MCF 10A (cell line): ENCODE data around the gene NUDT2. TPM values are rescaled to one million over a fixed set of nuclear protein-coding genes. Genes with fewer than 3 reads are reported as not detected.
"Not testable (repeated sequence)": the region's sequence is repeated elsewhere in the genome, so short reads cannot be mapped to it uniquely, and the experiment has no call there.

Experiments used
- BruUV-seq: library from RNA; stranded (reverse); fragments of 400-500 nt; replicated peaks from 2 replicates; lab custom pipeline; 2021; lab: Mats Ljungman, UMichigan
- CTCF ChIA-PET: fragments of 300-600 bp; sonication (Branson Sonifier 250); formaldehyde crosslinking; extraction: SDS; loops from one replicate; lab custom pipeline; 2021; ENCODE audit warnings: antibody characterized with exemption, inconsistent platforms; lab: Yijun Ruan, JAX
- POLR2A ChIA-PET: fragments of 300-600, 350-650 bp; sonication (Branson Sonifier 250); formaldehyde crosslinking; extraction: SDS; loops from one replicate; lab custom pipeline; 2020; ENCODE audit warnings: antibody characterized with exemption, inconsistent platforms; lab: Yijun Ruan, JAX
- DNase-seq: peaks from one replicate; pipeline ENCODE4 v3.0.0-alpha.2; 2018; ENCODE audit not compliant: unreplicated experiment
- H3K27ac Mint-ChIP-seq: one replicate; pipeline ENCODE4 v1.8.0; 2022; ENCODE audit warnings: mild to moderate bottlenecking, low read depth, mixed read lengths; ENCODE audit not compliant: unreplicated experiment
- H3K27me3 Mint-ChIP-seq: one replicate; pipeline ENCODE4 v1.8.0; 2022; ENCODE audit warnings: mixed read lengths; ENCODE audit not compliant: insufficient read depth, unreplicated experiment
- H3K36me3 Mint-ChIP-seq: one replicate; pipeline ENCODE4 v1.8.0; 2022; ENCODE audit warnings: mild to moderate bottlenecking, moderate library complexity, mixed read lengths; ENCODE audit not compliant: insufficient read depth, unreplicated experiment
- H3K4me1 Mint-ChIP-seq: one replicate; pipeline ENCODE4 v1.8.0; 2022; ENCODE audit warnings: mixed read lengths; ENCODE audit not compliant: insufficient read depth, unreplicated experiment
- H3K4me3 Mint-ChIP-seq: one replicate; pipeline ENCODE4 v1.8.0; 2022; ENCODE audit warnings: mild to moderate bottlenecking, moderate library complexity, mixed read lengths; ENCODE audit not compliant: unreplicated experiment
- H3K9me3 Mint-ChIP-seq: one replicate; pipeline ENCODE4 v1.8.0; 2022; ENCODE audit warnings: mixed read lengths; ENCODE audit not compliant: unreplicated experiment
- intact Hi-C: fragments of 100-400 bp; cut with micrococcal nuclease; formaldehyde crosslinking; loops from 2 replicates; pipeline ENCODE4 v1.14.1; 2022
- total RNA-seq: library from RNA; stranded (reverse); gene quantifications from 2 replicates; pipeline ENCODE4 v1.2.3, GENCODE V29; 2022
- TF ChIP-seq, protein P1 (sequence below): fragments of 200-600 bp; IDR thresholded peaks from one replicate; pipeline ENCODE4 v1.8.0; 2022; ENCODE audit warnings: antibody characterized with exemption, mild to moderate bottlenecking; ENCODE audit not compliant: unreplicated experiment

Gene NUDT2
- total RNA-seq, 1 experiment from 2014 or later, result 30.6 TPM

- ChIA-PET POLR2A (no interaction called here), CTCF (no interaction called here)
- H3K4me1 Mint-ChIP-seq, result no peaks in the 10 kb centered on the region
- no TSS peak for BruUV-seq
- H3K27ac Mint-ChIP-seq, result no peak overlapping the region
- intact Hi-C loops, result no loop called here
- H3K4me3 Mint-ChIP-seq, result no peak overlapping the region
- no peaks in the 10 kb centered on the region for H3K27me3 Mint-ChIP-seq
- no peak for DNase-seq
- peaks cover 7% of the 10 kb centered on the region for H3K9me3 Mint-ChIP-seq
- no peaks in the 10 kb centered on the region for H3K36me3 Mint-ChIP-seq
- TF ChIP-seq, protein P1, sequence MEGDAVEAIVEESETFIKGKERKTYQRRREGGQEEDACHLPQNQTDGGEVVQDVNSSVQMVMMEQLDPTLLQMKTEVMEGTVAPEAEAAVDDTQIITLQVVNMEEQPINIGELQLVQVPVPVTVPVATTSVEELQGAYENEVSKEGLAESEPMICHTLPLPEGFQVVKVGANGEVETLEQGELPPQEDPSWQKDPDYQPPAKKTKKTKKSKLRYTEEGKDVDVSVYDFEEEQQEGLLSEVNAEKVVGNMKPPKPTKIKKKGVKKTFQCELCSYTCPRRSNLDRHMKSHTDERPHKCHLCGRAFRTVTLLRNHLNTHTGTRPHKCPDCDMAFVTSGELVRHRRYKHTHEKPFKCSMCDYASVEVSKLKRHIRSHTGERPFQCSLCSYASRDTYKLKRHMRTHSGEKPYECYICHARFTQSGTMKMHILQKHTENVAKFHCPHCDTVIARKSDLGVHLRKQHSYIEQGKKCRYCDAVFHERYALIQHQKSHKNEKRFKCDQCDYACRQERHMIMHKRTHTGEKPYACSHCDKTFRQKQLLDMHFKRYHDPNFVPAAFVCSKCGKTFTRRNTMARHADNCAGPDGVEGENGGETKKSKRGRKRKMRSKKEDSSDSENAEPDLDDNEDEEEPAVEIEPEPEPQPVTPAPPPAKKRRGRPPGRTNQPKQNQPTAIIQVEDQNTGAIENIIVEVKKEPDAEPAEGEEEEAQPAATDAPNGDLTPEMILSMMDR, result no peak
Observed at GRCh38 chr9:34362614-34363214, 33.3 kb downstream of the NUDT2 start.

- Mint-ChIP-seq H3K27me3 (no peaks in the 10 kb centered on the region), H3K9me3 (no peaks in the 10 kb centered on the region), H3K4me1 (no peaks in the 10 kb centered on the region), H3K36me3 (no peaks in the 10 kb centered on the region), H3K4me3 (no peak overlapping the region), H3K27ac (no peak overlapping the region)
- TF ChIP-seq, protein P1, result no peak
- intact Hi-C loops, result no loop called here
- ChIA-PET POLR2A (no interaction called here), CTCF (interaction anchor here (1.1 to 1.4 kb wide), 2 partner anchors 11 to 12 kb away, joined by 5 to 8 read pairs; no protein-coding TSS in a partner anchor)
- no peak for DNase-seq
- no TSS peak for BruUV-seq
Observed at GRCh38 chr9:34363619-34364351, 34.4 kb downstream of the NUDT2 start.

- intact Hi-C loops, result no loop called here
- CTCF ChIA-PET, result interaction anchor here (0.8 to 0.9 kb wide), 2 partner anchors 13 to 38 kb away, joined by 3 to 4 read pairs; no protein-coding TSS in a partner anchor
- Mint-ChIP-seq H3K36me3 (no peaks in the 10 kb centered on the region), H3K27me3 (no peaks in the 10 kb centered on the region), H3K4me3 (no peak overlapping the region), H3K27ac (no peak overlapping the region), H3K4me1 (no peaks in the 10 kb centered on the region), H3K9me3 (no peaks in the 10 kb centered on the region)
- DNase-seq, result no peak
- POLR2A ChIA-PET, result interaction anchor here (0.8 to 1.3 kb wide), 2 partner anchors 10 to 12 kb away, joined by 3 read pairs; no protein-coding TSS in a partner anchor
- no TSS peak for BruUV-seq
- TF ChIP-seq, protein P1, result no peak
Observed at GRCh38 chr9:34365282-34365681, 35.9 kb downstream of the NUDT2 start.

DNA sequence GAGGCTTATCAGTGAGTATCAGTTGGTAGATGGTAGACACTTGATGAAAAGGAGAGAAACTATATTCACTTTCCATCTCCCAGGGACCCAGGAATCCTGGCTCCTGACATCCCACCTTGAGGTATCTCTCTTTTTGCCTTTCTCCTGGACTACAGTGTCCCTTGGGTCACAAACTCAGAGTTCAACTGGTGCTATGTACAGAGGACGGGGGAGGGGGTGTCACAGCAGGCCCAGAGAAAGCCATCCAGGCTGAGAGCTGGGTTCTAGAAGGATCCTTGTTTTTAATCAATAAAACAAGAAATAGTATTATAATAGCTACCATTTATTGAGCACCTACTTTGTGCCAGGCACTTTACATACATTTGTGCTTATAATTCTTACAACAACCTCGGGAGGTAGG lies 37.0 kb downstream of the NUDT2 start:
- ChIA-PET CTCF (interaction anchor here (0.6 to 1.1 kb wide), 2 partner anchors 29 to 34 kb away, joined by 3 to 4 read pairs; no protein-coding TSS in a partner anchor), POLR2A (no interaction called here)
- no peak overlapping the region for H3K27ac Mint-ChIP-seq
- no peaks in the 10 kb centered on the region for H3K27me3 Mint-ChIP-seq
- H3K9me3 Mint-ChIP-seq, result no peaks in the 10 kb centered on the region
- no peaks in the 10 kb centered on the region for H3K36me3 Mint-ChIP-seq
- TF ChIP-seq, protein P1, result no peak
- DNase-seq, result no peak
- no peaks in the 10 kb centered on the region for H3K4me1 Mint-ChIP-seq
- BruUV-seq, result no TSS peak
- intact Hi-C loops, result no loop called here
- H3K4me3 Mint-ChIP-seq, result no peak overlapping the region

DNA sequence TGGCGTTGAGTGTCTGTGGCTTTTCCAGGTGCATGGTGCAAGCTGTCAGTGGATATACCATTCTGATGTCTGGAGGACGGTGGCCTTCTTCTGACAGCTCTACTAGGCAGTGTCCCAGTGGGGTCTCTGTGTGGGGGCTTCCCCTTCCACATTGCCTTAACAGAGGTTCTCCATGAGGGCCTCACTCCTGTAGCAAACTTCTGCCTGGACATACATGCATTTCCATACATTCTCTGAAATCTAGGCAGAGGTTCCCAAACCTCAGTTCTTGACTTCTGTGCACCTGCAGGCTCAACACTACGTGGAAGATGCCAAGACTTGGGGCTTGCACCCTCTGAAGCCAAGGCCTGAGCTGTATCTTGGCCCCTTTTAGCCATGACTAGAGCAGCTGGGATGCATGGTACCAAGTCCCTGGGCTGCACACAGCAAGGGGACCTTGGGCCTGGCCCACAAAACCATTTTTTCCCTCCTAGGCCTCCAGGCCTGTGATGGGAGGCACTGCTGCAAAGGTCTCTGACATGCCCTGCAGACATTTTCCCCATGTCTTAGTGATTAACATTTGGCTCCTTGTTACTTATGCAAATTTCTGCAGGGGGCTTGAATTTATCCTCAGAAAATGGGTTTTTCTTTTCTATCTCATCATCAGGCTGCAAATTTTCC lies 38.5 kb downstream of the NUDT2 start:
- POLR2A ChIA-PET, H3K36me3 Mint-ChIP-seq, intact Hi-C loops, H3K27me3 Mint-ChIP-seq, H3K4me1 Mint-ChIP-seq, H3K9me3 Mint-ChIP-seq, H3K4me3 Mint-ChIP-seq, H3K27ac Mint-ChIP-seq, DNase-seq, BruUV-seq: not testable (repeated sequence)
- CTCF ChIA-PET, result interaction anchor here (1.1 kb wide), 1 partner anchor 9 kb away, joined by 3 read pairs; the partner anchor contains the start of gene MYORG

- CTCF ChIA-PET, result interaction anchor here (0.9 to 1.3 kb wide), 2 partner anchors 10 to 35 kb away, joined by 3 read pairs; no protein-coding TSS in a partner anchor
Observed at GRCh38 chr9:34368796-34369195, 39.4 kb downstream of the NUDT2 start.

More at GRCh38 chr9:34368796-34369195, 39.4 kb downstream of the NUDT2 start:
- intact Hi-C loops, POLR2A ChIA-PET, BruUV-seq, H3K27me3 Mint-ChIP-seq, H3K36me3 Mint-ChIP-seq, H3K4me1 Mint-ChIP-seq, H3K27ac Mint-ChIP-seq, H3K4me3 Mint-ChIP-seq, DNase-seq, H3K9me3 Mint-ChIP-seq: not testable (repeated sequence)
